AG08395 (cell line): ENCODE data around the gene TMEM150A.
"Not testable (repeated sequence)": the region's sequence is repeated elsewhere in the genome, so short reads cannot be mapped to it uniquely, and the experiment has no call there.

Experiments used
- DNase-seq: peaks from one replicate; pipeline ENCODE4 v3.0.0; 2012; ENCODE audit warnings: mixed read lengths, low spot score

The TMEM150A gene

GRCh38 chr2:85593023-85593422 lies 9.5 kb downstream of the TMEM150A start:
- no peak for DNase-seq

- DNase-seq, result not testable (repeated sequence)
Observed at GRCh38 chr2:85592299-85592698, 10.2 kb downstream of the TMEM150A start.

- no peak for DNase-seq
Observed at GRCh38 chr2:85591563-85591962, 10.9 kb downstream of the TMEM150A start.

- no peak for DNase-seq
Observed at GRCh38 chr2:85590950-85591349, 11.5 kb downstream of the TMEM150A start.

GRCh38 chr2:85589982-85590791 lies 12.3 kb downstream of the TMEM150A start:
- DNase-seq, result peak; percentile 86

GRCh38 chr2:85589181-85589580 lies 13.3 kb downstream of the TMEM150A start:
- no peak for DNase-seq

- DNase-seq, result no peak
Observed at GRCh38 chr2:85588645-85589044, 13.9 kb downstream of the TMEM150A start.

- no peak for DNase-seq
Observed at GRCh38 chr2:85588236-85588635, 14.3 kb downstream of the TMEM150A start.

- DNase-seq, result peak; percentile 78
Observed at GRCh38 chr2:85585781-85586105, 16.8 kb downstream of the TMEM150A start.

- DNase-seq, result peak; percentile 81
Observed at GRCh38 chr2:85584857-85585780, 17.4 kb downstream of the TMEM150A start.

- peak; percentile 54 for DNase-seq
Observed at GRCh38 chr2:85584354-85584856, 18.1 kb downstream of the TMEM150A start, which contains the start of gene VAMP5. Gene VAMP5 (plus strand): TSS chr2:85584431. CDS start chr2:85584491, 60 bp downstream.

- no peak for DNase-seq
Observed at GRCh38 chr2:85583667-85584353, 18.7 kb downstream of the TMEM150A start.

- no peak for DNase-seq
Observed at GRCh38 chr2:85582492-85582891, 20.0 kb downstream of the TMEM150A start.

- no peak for DNase-seq
Observed at GRCh38 chr2:85580206-85580605, 22.3 kb downstream of the TMEM150A start.

GRCh38 chr2:85579266-85579935 lies 23.1 kb downstream of the TMEM150A start:
- DNase-seq, result no peak

GRCh38 chr2:85578243-85579180 lies 24.0 kb downstream of the TMEM150A start:
- no peak for DNase-seq

GRCh38 chr2:85577386-85578242 lies 24.9 kb downstream of the TMEM150A start, which contains the start of gene VAMP8:
Gene VAMP8 (plus strand): TSS chr2:85577586. CDS start chr2:85577647, 61 bp downstream.
- DNase-seq, result no peak

- no peak for DNase-seq
Observed at GRCh38 chr2:85577063-85577385, 25.5 kb downstream of the TMEM150A start.

GRCh38 chr2:85575739-85576138 lies 26.8 kb downstream of the TMEM150A start:
- no peak for DNase-seq
